BJ (cell line): ENCODE measurements around the gene ALDH16A1. TPM values are rescaled to one million over a fixed set of nuclear protein-coding genes. Genes with fewer than 3 reads are reported as not detected.
A peak's percentile ranks its signal among the peaks of the same experiment; 100 is the strongest.

Experiments used
- CTCF ChIA-PET: fragments of 350-600 bp; formaldehyde crosslinking; extraction: SDS; loops from one replicate; lab custom pipeline; 2021; ENCODE audit warnings: antibody characterized with exemption, inconsistent platforms; lab: Yijun Ruan, JAX
- POLR2A ChIA-PET: fragments of 300-600 bp; sonication (Branson Sonifier 250); formaldehyde crosslinking; extraction: SDS; loops from one replicate; lab custom pipeline; 2021; ENCODE audit warnings: antibody characterized with exemption; lab: Charles Lee
- DNase-seq: peaks from one replicate; pipeline ENCODE4 v3.0.0-alpha.2; 2011; ENCODE audit warnings: low read depth
- H3K27me3 ChIP-seq: 2 replicates; pipeline ENCODE4 v1.6.0; 2011; ENCODE audit warnings: low read length; ENCODE audit not compliant: control insufficient read depth, insufficient read depth
- H3K36me3 ChIP-seq: 2 replicates; pipeline ENCODE4 v1.5.1; 2011; ENCODE audit warnings: low read length; ENCODE audit not compliant: control insufficient read depth, insufficient read depth
- H3K4me3 ChIP-seq: 2 replicates; pipeline ENCODE4 v1.5.1; 2011; ENCODE audit warnings: low read depth, mild to moderate bottlenecking, control low read depth, low read length
- polyA plus RNA-seq: library from polyadenylated mRNA; depleted of rRNA; stranded (reverse); fragments of >200 nt; gene quantifications from 2 replicates; pipeline ENCODE4 v1.2.3, GENCODE V29; 2011
- TF ChIP-seq, protein P1 (sequence below): IDR thresholded peaks from 2 replicates; pipeline ENCODE4 v1.5.1; 2011; ENCODE audit warnings: low read depth, mild to moderate bottlenecking, control low read depth, inconsistent platforms, low read length, moderate library complexity; ENCODE audit not compliant: insufficient read depth

Gene ALDH16A1
- polyA plus RNA-seq, 1 experiment: 15.0 TPM

DNA sequence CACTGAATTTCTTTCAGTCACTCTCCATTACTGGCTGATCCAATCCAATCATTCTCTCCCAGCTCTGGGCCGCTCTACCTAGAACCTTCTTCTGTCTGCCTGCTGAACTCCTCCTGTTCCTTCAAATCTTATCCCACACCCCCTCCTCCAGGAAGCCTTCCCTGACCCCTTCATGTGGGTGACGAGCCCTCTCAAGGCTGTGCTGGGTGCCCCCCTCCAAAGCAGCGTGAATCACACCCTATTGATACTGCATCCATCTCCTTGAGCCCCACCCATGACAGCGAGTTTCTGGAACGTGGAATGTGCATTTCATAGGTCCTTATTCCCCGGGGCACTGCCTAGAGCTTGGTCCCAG lies 4.6 kb upstream of the ALDH16A1 start:
- ChIA-PET POLR2A (no interaction called here), CTCF (interaction anchor here (1.0 to 1.1 kb wide), 2 partner anchors 57 to 221 kb away, joined by 3 to 5 read pairs; no protein-coding TSS in a partner anchor)
- no peaks in the 10 kb centered on the region for H3K27me3 ChIP-seq
- TF ChIP-seq, protein P1, sequence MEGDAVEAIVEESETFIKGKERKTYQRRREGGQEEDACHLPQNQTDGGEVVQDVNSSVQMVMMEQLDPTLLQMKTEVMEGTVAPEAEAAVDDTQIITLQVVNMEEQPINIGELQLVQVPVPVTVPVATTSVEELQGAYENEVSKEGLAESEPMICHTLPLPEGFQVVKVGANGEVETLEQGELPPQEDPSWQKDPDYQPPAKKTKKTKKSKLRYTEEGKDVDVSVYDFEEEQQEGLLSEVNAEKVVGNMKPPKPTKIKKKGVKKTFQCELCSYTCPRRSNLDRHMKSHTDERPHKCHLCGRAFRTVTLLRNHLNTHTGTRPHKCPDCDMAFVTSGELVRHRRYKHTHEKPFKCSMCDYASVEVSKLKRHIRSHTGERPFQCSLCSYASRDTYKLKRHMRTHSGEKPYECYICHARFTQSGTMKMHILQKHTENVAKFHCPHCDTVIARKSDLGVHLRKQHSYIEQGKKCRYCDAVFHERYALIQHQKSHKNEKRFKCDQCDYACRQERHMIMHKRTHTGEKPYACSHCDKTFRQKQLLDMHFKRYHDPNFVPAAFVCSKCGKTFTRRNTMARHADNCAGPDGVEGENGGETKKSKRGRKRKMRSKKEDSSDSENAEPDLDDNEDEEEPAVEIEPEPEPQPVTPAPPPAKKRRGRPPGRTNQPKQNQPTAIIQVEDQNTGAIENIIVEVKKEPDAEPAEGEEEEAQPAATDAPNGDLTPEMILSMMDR: no peak
- no peak overlapping the region for H3K4me3 ChIP-seq
- DNase-seq: no peak
- peaks cover 10% of the 10 kb centered on the region for H3K36me3 ChIP-seq

DNA sequence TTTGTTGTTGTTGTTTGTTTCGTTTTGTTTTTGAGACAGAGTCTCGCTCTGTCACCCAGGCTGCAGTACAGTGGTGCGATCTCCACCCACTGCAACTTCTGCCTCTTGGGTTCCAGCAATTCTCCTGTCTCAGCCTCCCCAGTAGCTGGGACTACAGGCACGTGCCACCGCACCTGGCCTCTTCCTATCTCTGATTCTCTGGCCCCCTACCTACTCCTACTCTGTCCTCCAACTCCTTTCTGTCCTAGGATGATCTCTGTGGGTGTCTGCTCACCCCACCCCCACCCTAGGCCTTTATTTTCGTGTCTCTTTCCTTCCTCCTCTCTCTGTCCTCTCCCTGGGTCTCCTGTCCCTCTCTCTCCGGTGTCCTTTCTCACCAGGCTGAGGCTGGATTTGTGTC lies 2.6 kb upstream of the ALDH16A1 start:
- ChIA-PET POLR2A (no interaction called here), CTCF (interaction anchor here (0.6 to 2.2 kb wide), 3 partner anchors 8 to 79 kb away, joined by 3 to 7 read pairs (median 3); no protein-coding TSS in a partner anchor)
- no peak for DNase-seq
- Histone ChIP-seq H3K36me3 (peaks cover 10% of the 10 kb centered on the region), H3K27me3 (no peaks in the 10 kb centered on the region), H3K4me3 (peak overlapping the region; percentile 80)
- TF ChIP-seq, protein P1: no peak

DNA sequence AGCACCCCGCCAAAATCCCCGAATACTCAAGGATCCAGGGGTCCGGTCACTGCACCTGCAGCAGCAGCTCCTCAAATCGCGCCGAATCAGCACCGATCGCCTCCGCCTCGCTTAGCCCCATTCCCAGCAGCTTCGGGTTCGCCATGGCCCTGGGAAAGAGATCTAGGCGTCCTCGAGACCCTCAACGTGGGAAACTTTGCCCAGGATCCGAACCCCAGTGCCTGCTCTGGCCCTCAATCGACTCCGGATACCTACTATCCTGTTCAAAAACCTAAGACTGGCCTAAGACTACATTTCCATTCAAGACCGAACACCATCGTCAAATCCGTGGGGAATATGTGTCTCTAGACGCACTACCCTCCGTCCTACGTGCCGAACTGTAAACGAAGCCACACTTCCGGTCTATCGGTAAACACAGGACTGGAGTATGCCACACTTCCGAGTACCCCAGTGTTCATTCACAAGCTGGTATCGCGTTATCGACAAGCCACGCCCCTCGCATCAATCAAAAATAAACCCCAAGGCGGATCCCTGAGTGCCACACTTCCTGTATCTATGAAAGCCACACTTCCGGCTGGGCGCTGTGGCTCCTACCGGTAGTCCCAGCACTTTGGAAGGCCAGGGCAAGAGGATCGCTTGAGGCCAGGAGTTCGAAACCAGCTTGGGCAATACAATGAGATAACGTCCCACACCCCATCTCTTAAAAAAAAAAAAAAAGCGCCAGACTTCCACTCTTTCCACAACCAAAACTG lies 1.4 kb upstream of the ALDH16A1 start, which contains the start of gene PIH1D1:
PIH1D1 (minus strand) TSS at position 385 of the 752 bp plus-strand sequence; CDS start at position 145, 240 bp downstream.
- Histone ChIP-seq H3K36me3 (peaks cover 10% of the 10 kb centered on the region), H3K27me3 (no peaks in the 10 kb centered on the region), H3K4me3 (peak within 1 kb of the TSS; percentile 80)
- CTCF ChIA-PET: interaction anchor here (0.8 to 2.6 kb wide), 5 partner anchors 9 to 238 kb away, joined by 3 to 9 read pairs (median 4); partner anchors contain the start of gene FLT3LG
- POLR2A ChIA-PET: no interaction called here
- TF ChIP-seq, protein P1: peak; percentile 38; the same call in 1 of the 2 replicates
- DNase-seq: peak; percentile 96

DNA sequence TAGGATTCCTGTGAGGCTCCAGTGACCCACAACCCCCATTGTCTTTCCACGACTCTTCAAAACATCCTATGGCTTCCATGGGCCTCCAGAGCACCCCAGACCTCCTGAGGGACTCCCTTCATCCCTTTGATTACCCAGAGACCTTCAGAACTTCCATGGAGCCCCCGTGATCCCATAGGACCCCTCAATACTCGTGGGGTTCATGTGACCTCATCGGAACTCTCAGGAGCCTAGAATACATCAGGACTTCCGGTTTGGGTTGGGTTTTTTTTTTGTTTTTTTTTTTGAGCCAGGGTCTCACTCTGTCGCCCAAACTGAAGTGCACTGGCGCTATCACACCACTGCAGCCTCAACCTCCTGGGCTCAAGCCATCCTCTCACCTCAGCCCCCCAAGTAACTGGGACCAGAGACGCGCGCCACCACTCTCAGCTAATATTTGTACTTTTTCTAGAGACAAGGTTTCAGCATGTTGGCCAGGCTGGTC lies 774 bp downstream of the ALDH16A1 start:
- TF ChIP-seq, protein P1: no peak
- Histone ChIP-seq H3K4me3 (peak overlapping the region; percentile 79), H3K36me3 (peaks cover 3% of the 10 kb centered on the region; the same call in 1 of the 2 replicates), H3K27me3 (no peaks in the 10 kb centered on the region)
- no peak for DNase-seq
- ChIA-PET POLR2A (interaction anchor here (1.0 kb wide), 1 partner anchor 42 kb away, joined by 4 read pairs; the partner anchor contains the start of gene RPS11), CTCF (interaction anchor here (0.6 to 2.7 kb wide), 7 partner anchors 9 to 78 kb away, joined by 3 to 12 read pairs (median 3); partner anchors contain the start of gene FLT3LG)

DNA sequence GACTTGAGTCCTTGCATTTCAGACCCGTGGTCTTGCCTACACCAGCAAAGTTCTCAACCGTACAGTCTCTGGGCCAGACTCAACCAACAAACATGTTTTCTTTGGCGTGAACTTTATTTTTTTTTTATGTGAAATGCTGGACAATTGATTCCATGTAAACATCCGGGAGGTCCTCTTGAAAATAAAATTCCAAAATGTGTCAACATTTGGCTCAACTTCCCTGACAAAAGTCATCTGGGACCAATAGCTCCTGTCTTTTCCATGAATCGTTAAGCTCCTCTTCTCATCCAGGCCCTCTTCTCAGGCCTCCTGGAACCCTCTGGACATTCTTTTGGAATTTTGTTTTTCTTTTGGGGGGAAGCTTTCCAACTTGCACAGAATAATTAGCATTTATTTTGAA lies 2.7 kb downstream of the ALDH16A1 start:
- no peaks in the 10 kb centered on the region for H3K27me3 ChIP-seq
- TF ChIP-seq, protein P1: no peak
- ChIA-PET CTCF (interaction anchor here (1.2 to 2.7 kb wide), 2 partner anchors 13 to 18 kb away, joined by 3 to 12 read pairs; partner anchors contain the start of gene FLT3LG), POLR2A (no interaction called here)
- no peak overlapping the region for H3K4me3 ChIP-seq
- H3K36me3 ChIP-seq: peaks cover 3% of the 10 kb centered on the region; the same call in 1 of the 2 replicates
- DNase-seq: no peak
